ENCODE measurements around the gene ERLIN1.

DNA sequence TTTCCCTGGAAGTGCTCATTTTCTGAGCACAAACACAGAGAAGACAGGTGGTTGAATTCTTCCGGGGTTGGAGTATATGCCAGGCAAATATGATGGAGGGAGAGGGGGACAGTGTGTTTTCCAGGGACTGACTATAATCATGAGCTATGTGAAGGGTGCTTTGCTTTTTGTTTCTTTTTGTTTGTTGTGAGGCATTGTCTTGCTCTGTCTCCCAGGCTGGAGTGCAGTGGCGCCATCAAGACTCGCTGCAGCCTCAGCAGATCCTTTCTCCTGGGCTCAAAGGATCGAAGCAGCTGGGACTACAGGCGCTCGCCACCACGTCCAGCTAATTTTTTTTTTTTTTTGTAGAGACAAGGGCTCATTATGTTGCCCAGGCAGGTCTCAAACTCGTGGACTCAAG lies 56.9 kb downstream of the ERLIN1 start:
- TF ChIP-seq CTCF (conservative IDR thresholded peaks at IDR 0.05 in 1 of 2, IDR thresholded peaks at IDR 0.05 in 1 of 2; ENCODE audit: extremely low read depth in 1 of 2, insufficient read depth in 1 of 2, low read depth in 1 of 2, low read length in 2 of 2) (no peak), EZH2 (IDR thresholded peaks at IDR 0.05; ENCODE audit: borderline replicate concordance, low read length) (no peak)

Data from mammary epithelial cell (primary cell).